HG02678 (cell line): ENCODE data around the gene TMPRSS15.

ENCODE experiments used
- ATAC-seq: cut with Tn5 transposase; IDR thresholded peaks from one replicate; pipeline ENCODE4 v1.9.1; 2021; ENCODE audit warnings: mild to moderate bottlenecking, moderate library complexity; ENCODE audit not compliant: unreplicated experiment

TMPRSS15 gene

DNA sequence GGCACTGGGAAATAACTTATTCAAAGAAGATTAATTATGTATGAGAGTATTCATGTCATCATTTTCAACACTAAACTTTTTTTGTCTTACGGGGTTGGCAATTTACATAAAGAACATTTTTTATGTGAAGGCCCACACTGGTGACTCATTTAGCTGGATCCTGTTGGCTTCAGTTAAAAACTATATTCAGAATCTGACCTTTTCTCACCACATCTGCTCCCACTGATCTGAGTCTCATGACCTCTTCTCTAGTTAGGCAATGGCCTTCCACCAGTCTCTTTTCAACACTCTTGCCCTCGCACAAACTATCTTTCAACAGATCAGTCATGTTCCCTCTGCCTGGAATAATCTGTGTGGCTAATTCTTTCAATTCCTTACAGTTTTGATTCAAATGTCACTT, 53.4 kb downstream of the TMPRSS15 start:
- no peak for ATAC-seq

DNA sequence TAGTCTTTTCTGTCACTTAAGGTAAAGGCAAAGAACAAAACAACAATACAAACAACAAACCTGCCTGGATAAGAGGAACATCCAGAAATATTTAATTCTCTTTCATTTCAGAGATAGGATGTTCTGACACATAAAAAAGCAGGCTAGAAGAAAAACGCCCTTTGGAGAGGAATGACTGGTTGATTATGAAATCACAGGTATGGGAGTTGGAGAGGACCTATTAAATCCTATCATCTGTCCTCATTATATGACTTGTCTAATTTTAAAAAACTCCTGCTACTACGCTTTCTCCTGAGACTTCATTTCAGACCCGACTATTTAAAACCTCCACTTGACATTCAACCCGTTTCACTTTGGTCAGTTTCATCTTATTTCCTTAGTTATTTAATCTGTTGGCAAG, 54.1 kb downstream of the TMPRSS15 start:
- ATAC-seq = no peak

DNA sequence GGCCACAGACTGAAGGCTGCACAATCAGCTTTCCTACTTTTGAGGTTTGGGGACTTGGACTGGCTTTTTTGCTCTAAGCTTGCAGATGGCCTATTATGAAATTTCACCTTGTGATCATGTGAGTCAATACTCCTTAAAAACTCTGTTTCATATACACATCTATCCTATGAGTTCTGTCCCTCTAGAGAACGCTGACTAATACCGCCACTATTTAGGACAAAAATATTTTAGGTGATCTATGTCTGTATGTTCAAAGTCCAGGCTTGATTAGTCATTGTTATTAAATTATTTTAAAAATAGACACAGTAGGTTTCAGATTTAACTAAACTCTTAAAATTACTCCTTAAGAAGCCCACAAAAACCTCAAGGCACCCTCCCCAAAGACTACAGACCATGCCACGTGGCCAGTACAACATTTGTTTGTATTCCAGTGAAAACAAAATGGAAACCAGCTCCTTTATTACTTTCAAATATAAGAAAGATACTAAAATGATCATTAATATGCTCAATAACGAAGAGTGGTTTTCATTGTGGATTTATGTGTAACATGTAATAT, 63.1 kb downstream of the TMPRSS15 start:
- no peak for ATAC-seq

DNA sequence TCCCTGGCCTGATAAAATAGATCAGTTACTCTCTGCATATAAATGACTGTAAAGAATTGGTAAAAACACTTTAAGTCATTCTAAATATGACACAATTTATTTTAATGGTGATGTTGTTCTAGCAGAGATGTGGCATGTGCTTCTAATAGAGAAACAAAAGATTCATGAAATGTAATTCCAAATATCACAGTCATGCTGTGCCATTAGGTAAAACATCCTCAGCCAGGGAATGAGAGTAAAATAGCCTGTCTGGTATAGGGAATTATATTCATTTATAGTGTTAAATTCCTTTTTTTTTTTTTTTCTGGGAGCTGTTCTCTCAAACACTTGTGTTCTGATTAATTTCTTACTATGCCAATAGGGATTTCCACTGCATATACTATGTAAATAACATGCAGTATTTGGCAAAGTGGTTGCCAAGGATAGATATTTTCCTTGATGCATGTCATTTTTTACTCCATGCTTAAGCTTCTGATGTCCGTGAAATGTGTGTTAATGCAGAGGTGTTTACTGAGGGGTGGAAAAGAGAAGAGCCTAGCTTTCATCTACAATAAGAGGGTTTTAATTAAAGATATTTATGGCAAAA, 67.8 kb downstream of the TMPRSS15 start:
- ATAC-seq = no peak

GRCh38 chr21:18334066-18334465, 69.5 kb downstream of the TMPRSS15 start:
- ATAC-seq = no peak

- ATAC-seq = no peak
Observed at GRCh38 chr21:18318156-18318555, 85.4 kb downstream of the TMPRSS15 start.

- no peak for ATAC-seq
Observed at GRCh38 chr21:18298228-18298627, 105.4 kb downstream of the TMPRSS15 start.

GRCh38 chr21:18294100-18294499, 109.5 kb downstream of the TMPRSS15 start:
- no peak for ATAC-seq

- no peak for ATAC-seq
Observed at GRCh38 chr21:18289876-18290275, 113.7 kb downstream of the TMPRSS15 start.

GRCh38 chr21:18285379-18285778, 118.2 kb downstream of the TMPRSS15 start:
- no peak for ATAC-seq

DNA sequence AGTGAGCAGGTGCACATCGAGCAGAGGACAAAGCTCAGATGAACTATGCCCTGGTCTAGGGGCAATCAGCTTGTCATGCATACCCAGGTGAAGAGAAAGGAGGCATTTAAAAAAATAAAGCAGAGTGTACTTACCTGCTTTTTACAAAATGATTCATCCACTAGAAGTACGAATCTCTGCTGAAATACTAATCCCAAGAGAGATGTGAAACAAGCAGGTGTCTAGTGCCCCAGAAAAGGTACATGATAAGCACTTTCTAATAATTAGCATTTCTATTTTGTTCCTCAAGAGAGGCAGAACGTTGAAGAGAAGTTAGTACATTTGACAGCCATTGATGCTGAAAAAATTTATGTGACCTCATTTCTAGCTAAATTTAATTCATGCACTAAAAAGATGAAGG, 127.8 kb downstream of the TMPRSS15 start:
- ATAC-seq = no peak

DNA sequence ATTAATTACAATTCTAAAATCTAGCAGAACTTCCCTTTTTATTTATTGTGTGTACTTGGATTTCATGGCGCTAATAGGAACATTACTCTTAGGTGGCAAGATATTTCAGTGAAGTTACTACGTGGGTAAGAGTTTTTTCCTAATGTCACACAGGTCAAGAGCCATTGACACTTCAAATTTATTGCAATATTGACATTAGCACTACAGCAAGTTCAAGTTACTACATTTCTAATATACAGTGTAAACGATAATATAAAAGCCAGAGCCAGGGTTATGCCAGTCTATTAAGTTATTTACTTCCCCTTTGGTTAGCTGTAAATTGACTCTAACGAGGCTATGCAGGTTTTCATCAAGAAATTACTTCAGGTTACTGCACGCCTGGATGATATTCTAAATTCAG, 129.2 kb downstream of the TMPRSS15 start:
- no peak for ATAC-seq

DNA sequence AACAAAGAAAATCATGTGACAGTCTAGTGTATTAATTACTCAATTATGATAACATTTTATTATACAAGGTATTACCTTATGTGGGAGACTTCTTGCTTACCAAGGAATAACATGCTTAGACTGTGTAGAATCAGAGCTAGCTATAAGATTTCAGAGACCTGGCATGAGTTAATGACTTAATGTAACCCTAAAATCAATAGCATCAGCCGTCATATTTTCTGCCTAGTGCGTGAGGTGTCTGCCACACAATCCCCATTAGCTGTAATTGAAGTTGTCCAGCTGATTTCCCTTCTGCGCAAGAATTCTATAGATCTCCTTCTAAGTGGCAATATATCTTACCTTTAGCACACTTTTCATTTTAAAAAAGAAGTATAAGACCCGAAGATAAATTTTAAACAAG, 130.2 kb downstream of the TMPRSS15 start:
- no peak for ATAC-seq

- ATAC-seq = no peak
Observed at GRCh38 chr21:18269856-18270255, 133.7 kb downstream of the TMPRSS15 start.

DNA sequence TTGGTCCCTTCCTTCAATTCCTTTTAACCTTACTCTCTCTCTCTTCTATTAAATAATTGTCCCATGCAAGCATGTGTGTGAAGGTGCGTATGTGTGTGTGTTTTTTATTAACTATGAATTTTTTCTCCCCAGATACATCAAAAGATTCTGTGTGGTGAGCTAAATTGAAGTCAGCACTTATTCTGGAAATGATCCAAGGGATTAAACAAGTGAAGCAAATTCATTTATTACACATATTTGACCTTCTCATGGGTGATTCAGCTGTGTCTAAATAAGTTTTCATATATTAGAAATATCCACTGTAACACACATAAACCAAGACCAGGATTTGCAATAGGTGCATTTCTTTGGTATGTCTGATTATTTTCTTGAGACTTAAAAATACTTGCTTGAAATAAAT, 134.7 kb downstream of the TMPRSS15 start:
- ATAC-seq = no peak

- no peak for ATAC-seq
Observed at GRCh38 chr21:18267496-18267895, 136.1 kb downstream of the TMPRSS15 start.

- no peak for ATAC-seq
Observed at GRCh38 chr21:18265944-18266343, 137.6 kb downstream of the TMPRSS15 start.

DNA sequence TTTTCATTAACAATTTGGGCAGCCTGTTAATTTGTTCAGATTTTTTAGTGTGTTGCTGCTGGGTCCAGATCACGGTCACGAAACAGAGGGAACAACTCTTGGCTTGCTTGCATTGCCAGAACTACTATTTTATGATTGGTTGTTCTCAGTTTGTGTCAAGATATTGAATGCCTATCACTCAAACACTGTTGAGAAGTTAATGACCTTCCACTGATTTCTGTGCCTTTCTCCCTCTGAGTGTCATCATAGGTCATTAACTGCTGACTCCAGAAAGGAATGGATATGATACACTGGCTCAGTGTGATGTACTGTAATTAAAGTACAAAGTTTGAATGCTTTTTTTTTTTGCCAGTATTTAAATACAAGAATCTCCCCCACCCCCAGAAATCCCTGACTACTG, 149.8 kb downstream of the TMPRSS15 start:
- no peak for ATAC-seq

- no peak for ATAC-seq
Observed at GRCh38 chr21:18253221-18253620, 150.4 kb downstream of the TMPRSS15 start.

DNA sequence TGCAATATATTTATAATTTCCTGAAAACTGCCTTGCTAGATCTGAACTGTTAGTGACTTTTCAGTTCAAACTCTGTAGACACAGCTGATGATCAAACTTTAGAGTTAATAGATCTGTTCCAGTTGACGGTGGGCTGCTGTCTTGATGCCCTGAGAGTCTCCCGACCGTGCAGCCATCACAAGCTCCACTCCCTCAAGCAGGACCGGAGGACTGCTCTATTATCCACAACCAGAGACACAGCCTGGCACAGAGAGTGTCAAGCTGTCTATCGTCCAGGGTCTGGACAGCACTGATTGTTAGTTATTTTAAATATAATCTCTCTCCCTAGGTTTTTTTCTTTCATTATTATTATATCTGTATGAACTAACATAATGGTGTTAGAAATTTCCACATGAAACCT, 150.9 kb downstream of the TMPRSS15 start:
- ATAC-seq = no peak

DNA sequence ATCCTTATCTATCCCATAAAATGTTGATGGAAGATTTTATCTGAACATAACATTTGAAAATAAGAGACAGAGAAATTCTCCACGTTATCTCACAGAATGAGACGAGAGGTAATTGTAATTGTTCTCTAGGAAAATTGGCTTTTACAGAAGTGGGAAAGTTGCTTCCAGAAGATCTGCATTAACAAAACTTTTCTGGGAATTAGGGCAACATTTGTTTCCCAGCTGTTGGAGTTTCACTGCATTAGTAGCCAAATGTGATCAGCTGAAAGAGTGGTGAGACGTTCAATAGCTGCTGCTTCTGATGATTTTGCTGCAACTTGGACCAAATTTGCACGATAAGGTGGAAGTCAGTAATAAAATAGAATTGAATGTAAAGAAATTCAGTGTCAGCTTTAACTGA, 151.3 kb downstream of the TMPRSS15 start:
- ATAC-seq = no peak

GRCh38 chr21:18251065-18251464, 152.5 kb downstream of the TMPRSS15 start:
- no peak for ATAC-seq

GRCh38 chr21:18249672-18250071, 153.9 kb downstream of the TMPRSS15 start:
- no peak for ATAC-seq
